Measurements from ENCODE around the gene RGS9.

RGS9 gene

GRCh38 chr17:65190467-65191097 is 53.4 kb downstream of the RGS9 start:
- H3K4me2 ChIP-seq (ENCODE audit: low read length): no peak overlapping the region
- peaks cover 34% of the 10 kb centered on the region for H3K4me1 ChIP-seq (ENCODE audit: control insufficient read depth, insufficient read depth, low read length)
- H3K4me3 ChIP-seq (ENCODE audit: low read length): no peak overlapping the region
- H3K9me3 ChIP-seq (replicated peaks; ENCODE audit: low read length): no peaks in the 10 kb centered on the region
- no peaks in the 10 kb centered on the region for H3K27me3 ChIP-seq (ENCODE audit: control insufficient read depth, insufficient read depth, low read length)
- no peak overlapping the region for H3K9ac ChIP-seq (ENCODE audit: low read depth, low read length)
- no peaks in the 10 kb centered on the region for H3K36me3 ChIP-seq (ENCODE audit: insufficient read depth, low read length)

DNA sequence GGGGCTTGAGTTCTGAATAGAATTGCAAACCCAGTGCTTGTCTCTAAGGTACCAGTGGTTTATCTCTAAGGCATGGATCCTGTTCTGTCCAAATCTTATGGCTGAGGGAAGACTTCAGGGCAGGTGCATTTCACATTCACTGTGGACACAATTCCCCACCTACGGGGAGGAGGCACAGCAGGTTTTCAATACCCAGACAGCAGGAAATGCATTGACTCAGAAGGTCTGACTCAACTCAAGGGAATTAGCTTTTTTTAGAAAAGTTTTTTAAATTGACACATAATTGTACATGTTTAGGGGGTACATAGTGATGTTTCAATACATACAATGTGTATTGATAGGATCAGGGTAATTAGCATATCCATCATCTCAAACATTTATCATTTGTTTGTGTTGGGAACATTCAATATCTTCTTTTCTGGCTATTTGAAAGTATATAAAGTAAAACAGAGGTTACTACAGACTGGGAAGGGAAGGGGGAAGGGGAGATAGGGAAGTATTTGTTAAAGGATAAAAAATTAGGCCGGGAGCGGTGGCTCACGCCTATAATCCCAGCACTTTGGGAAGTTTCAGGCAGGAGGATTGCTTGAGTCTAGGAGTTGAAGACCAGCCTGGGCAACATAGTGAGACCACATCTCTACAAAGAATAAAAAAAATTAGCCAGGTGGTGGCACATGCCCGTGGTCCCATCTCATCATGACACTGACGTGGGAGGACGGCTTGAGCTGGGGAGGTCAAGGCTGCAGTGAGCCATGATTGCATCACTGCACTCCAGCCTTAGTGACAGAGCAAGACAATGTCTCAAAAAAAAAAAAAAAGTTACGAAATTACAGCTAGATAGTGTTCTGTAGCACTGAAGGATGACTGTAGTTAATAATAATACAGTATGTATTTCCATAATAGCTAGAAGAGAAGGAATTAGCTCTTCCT is 54.9 kb downstream of the RGS9 start:
- H3K9me3 ChIP-seq (replicated peaks; ENCODE audit: low read length): no peaks in the 10 kb centered on the region
- no peaks in the 10 kb centered on the region for H3K36me3 ChIP-seq (ENCODE audit: insufficient read depth, low read length)
- peak overlapping the region; percentile 34 for H3K9ac ChIP-seq (ENCODE audit: low read depth, low read length)
- no peaks in the 10 kb centered on the region for H3K27me3 ChIP-seq (ENCODE audit: control insufficient read depth, insufficient read depth, low read length)
- peak overlapping the region; percentile 19 for H3K4me3 ChIP-seq (ENCODE audit: low read length)
- peaks cover 34% of the 10 kb centered on the region for H3K4me1 ChIP-seq (ENCODE audit: control insufficient read depth, insufficient read depth, low read length)
- H3K4me2 ChIP-seq (ENCODE audit: low read length): peak overlapping the region; percentile 55

GRCh38 chr17:65193305-65193704 is 56.1 kb downstream of the RGS9 start:
- H3K9me3 ChIP-seq (replicated peaks; ENCODE audit: low read length): no peaks in the 10 kb centered on the region
- peaks cover 34% of the 10 kb centered on the region for H3K4me1 ChIP-seq (ENCODE audit: control insufficient read depth, insufficient read depth, low read length)
- no peaks in the 10 kb centered on the region for H3K36me3 ChIP-seq (ENCODE audit: insufficient read depth, low read length)
- no peak overlapping the region for H3K4me2 ChIP-seq (ENCODE audit: low read length)
- no peaks in the 10 kb centered on the region for H3K27me3 ChIP-seq (ENCODE audit: control insufficient read depth, insufficient read depth, low read length)
- no peak overlapping the region for H3K9ac ChIP-seq (ENCODE audit: low read depth, low read length)
- H3K4me3 ChIP-seq (ENCODE audit: low read length): no peak overlapping the region

DNA sequence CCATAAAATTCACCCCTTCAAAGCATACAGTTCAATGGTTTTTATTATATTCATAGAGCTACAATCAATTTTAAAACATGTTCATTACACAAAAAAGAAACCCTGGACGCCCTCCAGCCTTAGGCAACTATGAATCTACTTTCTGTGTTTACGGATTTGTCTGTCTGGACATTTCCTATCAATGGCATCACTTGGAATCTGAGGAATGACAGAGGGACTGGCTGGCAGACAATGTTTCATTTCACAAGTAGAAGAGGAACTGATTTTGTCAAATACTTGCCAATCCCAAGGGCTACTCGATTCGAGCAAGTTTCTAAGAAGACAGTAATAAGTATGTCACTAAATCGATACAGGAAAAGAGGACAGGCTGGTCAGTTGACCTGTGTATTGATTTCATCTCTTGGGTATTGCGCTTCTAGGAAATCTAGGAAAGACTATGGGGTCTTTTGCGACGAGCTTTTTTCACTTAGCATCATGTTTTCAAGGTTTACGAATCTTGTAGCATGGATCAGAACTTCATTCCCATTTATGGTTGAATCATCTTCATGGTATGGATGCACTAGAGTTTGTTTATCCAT is 56.6 kb downstream of the RGS9 start:
- H3K36me3 ChIP-seq (ENCODE audit: insufficient read depth, low read length): no peaks in the 10 kb centered on the region
- no peaks in the 10 kb centered on the region for H3K9me3 ChIP-seq (replicated peaks; ENCODE audit: low read length)
- H3K27me3 ChIP-seq (ENCODE audit: control insufficient read depth, insufficient read depth, low read length): no peaks in the 10 kb centered on the region
- no peak overlapping the region for H3K4me3 ChIP-seq (ENCODE audit: low read length)
- H3K4me1 ChIP-seq (ENCODE audit: control insufficient read depth, insufficient read depth, low read length): peaks cover 34% of the 10 kb centered on the region
- no peak overlapping the region for H3K9ac ChIP-seq (ENCODE audit: low read depth, low read length)
- no peak overlapping the region for H3K4me2 ChIP-seq (ENCODE audit: low read length)

GRCh38 chr17:65194670-65195334 is 57.6 kb downstream of the RGS9 start:
- no peaks in the 10 kb centered on the region for H3K9me3 ChIP-seq (replicated peaks; ENCODE audit: low read length)
- H3K9ac ChIP-seq (ENCODE audit: low read depth, low read length): no peak overlapping the region
- peaks cover 34% of the 10 kb centered on the region for H3K4me1 ChIP-seq (ENCODE audit: control insufficient read depth, insufficient read depth, low read length)
- H3K27me3 ChIP-seq (ENCODE audit: control insufficient read depth, insufficient read depth, low read length): no peaks in the 10 kb centered on the region
- no peaks in the 10 kb centered on the region for H3K36me3 ChIP-seq (ENCODE audit: insufficient read depth, low read length)
- no peak overlapping the region for H3K4me2 ChIP-seq (ENCODE audit: low read length)
- no peak overlapping the region for H3K4me3 ChIP-seq (ENCODE audit: low read length)

- Histone ChIP-seq H3K9me3 (replicated peaks; ENCODE audit: low read length) (no peaks in the 10 kb centered on the region), H3K4me3 (ENCODE audit: low read length) (no peak overlapping the region), H3K4me1 (ENCODE audit: control insufficient read depth, insufficient read depth, low read length) (peaks cover 29% of the 10 kb centered on the region), H3K36me3 (ENCODE audit: insufficient read depth, low read length) (no peaks in the 10 kb centered on the region), H3K9ac (ENCODE audit: low read depth, low read length) (no peak overlapping the region), H3K27me3 (ENCODE audit: control insufficient read depth, insufficient read depth, low read length) (no peaks in the 10 kb centered on the region), H3K4me2 (ENCODE audit: low read length) (no peak overlapping the region)
These were observed 58.5 kb downstream of the RGS9 start for GRCh38 chr17:65195716-65196115.

- Histone ChIP-seq H3K27me3 (ENCODE audit: control insufficient read depth, insufficient read depth, low read length) (no peaks in the 10 kb centered on the region), H3K36me3 (ENCODE audit: insufficient read depth, low read length) (no peaks in the 10 kb centered on the region), H3K4me2 (ENCODE audit: low read length) (no peak overlapping the region), H3K4me3 (ENCODE audit: low read length) (no peak overlapping the region), H3K9ac (ENCODE audit: low read depth, low read length) (no peak overlapping the region), H3K4me1 (ENCODE audit: control insufficient read depth, insufficient read depth, low read length) (peaks cover 20% of the 10 kb centered on the region), H3K9me3 (replicated peaks; ENCODE audit: low read length) (no peaks in the 10 kb centered on the region)
These were observed 59.4 kb downstream of the RGS9 start for GRCh38 chr17:65196617-65197016.

DNA sequence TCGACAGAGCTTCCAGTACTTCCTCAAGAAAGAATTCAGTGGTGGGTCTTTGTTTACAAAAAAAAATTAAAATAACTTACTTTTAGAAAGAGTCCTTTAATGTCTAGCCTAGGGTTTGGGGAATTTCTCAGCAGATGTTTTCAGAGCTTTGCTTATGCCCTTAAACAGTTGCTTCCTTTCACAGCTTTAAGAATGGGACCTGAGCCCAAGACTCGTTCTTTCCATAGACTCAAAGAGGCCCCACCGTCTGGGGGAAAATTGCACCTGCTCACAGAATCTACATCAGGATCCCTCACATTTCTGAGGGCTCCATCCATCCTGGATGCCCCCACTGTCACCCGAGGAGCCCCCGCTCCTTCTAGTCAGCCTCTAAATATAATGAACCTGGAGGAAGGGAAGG is 60.0 kb downstream of the RGS9 start:
- H3K4me3 ChIP-seq (ENCODE audit: low read length): no peak overlapping the region

DNA sequence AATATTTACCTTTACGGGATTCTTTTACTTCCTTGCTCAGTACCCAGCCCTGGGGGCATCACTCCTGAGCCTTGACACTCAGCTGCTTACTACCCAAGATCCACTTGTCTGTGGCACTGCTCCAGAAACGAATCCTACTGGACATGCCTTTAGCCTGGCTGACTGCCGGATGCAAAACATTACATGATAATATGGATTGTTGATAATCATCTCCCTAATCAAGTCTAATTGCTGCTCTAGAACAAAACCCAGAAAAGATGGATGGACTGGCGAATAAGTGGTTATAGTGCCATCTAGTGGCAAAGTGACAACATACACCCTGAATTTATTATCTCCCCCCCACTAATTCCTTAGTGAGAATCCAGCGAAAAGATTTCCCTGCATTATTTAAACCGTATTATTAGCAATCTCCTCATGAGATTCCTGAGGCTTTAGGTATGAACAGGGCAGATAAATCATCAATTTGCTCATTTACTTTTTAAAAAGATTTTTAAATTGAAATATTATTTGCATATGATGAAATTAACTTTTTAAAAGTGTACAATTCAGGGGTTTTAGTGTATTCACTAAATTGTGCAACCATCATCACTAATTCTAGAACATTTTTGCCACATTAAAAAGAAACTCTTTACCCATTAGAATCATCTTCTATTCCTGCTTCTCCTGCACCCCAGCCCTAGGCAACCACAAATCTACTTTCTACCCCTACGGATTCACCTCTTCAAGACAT is 61.6 kb downstream of the RGS9 start:
- Histone ChIP-seq H3K9ac (ENCODE audit: low read depth, low read length) (no peak overlapping the region), H3K27me3 (ENCODE audit: control insufficient read depth, insufficient read depth, low read length) (peaks cover 7% of the 10 kb centered on the region), H3K4me1 (ENCODE audit: control insufficient read depth, insufficient read depth, low read length) (peaks cover under 1% of the 10 kb centered on the region), H3K9me3 (replicated peaks; ENCODE audit: low read length) (no peaks in the 10 kb centered on the region), H3K36me3 (ENCODE audit: insufficient read depth, low read length) (no peaks in the 10 kb centered on the region), H3K4me3 (ENCODE audit: low read length) (no peak overlapping the region), H3K4me2 (ENCODE audit: low read length) (no peak overlapping the region)

More for the DNA sequence above, 60.0 kb downstream of the RGS9 start:
- Histone ChIP-seq H3K27me3 (ENCODE audit: control insufficient read depth, insufficient read depth, low read length) (no peaks in the 10 kb centered on the region), H3K9me3 (replicated peaks; ENCODE audit: low read length) (no peaks in the 10 kb centered on the region), H3K36me3 (ENCODE audit: insufficient read depth, low read length) (no peaks in the 10 kb centered on the region), H3K4me2 (ENCODE audit: low read length) (no peak overlapping the region), H3K4me1 (ENCODE audit: control insufficient read depth, insufficient read depth, low read length) (peaks cover 15% of the 10 kb centered on the region), H3K9ac (ENCODE audit: low read depth, low read length) (no peak overlapping the region)

GRCh38 chr17:65201331-65201730 is 64.2 kb downstream of the RGS9 start:
- peaks cover 18% of the 10 kb centered on the region for H3K27me3 ChIP-seq (ENCODE audit: control insufficient read depth, insufficient read depth, low read length)

More at GRCh38 chr17:65201331-65201730, 64.2 kb downstream of the RGS9 start:
- Histone ChIP-seq H3K9ac (ENCODE audit: low read depth, low read length) (no peak overlapping the region), H3K4me3 (ENCODE audit: low read length) (no peak overlapping the region), H3K36me3 (ENCODE audit: insufficient read depth, low read length) (no peaks in the 10 kb centered on the region), H3K9me3 (replicated peaks; ENCODE audit: low read length) (no peaks in the 10 kb centered on the region), H3K4me1 (ENCODE audit: control insufficient read depth, insufficient read depth, low read length) (no peaks in the 10 kb centered on the region), H3K4me2 (ENCODE audit: low read length) (no peak overlapping the region)
